ENCODE measurements around the gene KLHL29. TPM values are rescaled to one million over a fixed set of nuclear protein-coding genes. Genes with fewer than 3 reads are reported as not detected.

KLHL29 gene
- total and polyA plus RNA-seq, 7 experiments from 2014 or later: 0.59 to 6.5 (median 5.6) TPM

DNA sequence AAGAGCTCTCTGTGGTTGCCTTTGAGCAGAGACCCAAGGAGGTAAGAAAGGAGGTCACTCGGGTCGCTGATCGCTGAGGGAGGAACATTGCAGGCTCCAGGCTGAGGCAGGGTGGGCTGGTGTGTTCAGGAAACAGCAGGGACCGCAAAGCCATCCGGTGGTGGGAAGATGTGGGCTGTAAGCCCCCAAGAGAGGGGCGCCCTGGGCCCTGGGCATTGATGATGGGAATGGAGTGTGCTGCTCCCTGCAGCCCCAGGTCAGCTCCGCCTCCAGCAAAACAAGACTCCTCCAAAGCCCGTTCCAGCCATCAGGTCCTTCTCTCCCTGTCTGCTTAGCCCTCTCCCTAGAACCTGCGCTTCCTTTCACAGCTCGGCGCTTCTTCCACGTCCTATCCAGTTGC lies 229.7 kb downstream of the KLHL29 start:
- ATAC-seq (peak; percentile 26), DNase-seq (no peak)
- peak overlapping the region in 2 of 9 donors; percentile 54 to 68 for H3K27ac Mint-ChIP-seq
- no peak overlapping the region for H3K27ac ChIP-seq (ENCODE audit: low read depth, low read length)
- POLR2A ChIA-PET: no interaction called here
- H3K36me3 ChIP-seq (ENCODE audit: control insufficient read depth in 2 of 3, insufficient read depth in 3 of 3, low read length in 3 of 3): no peaks in the 10 kb centered on the region
- no peaks in the 10 kb centered on the region for H3K4me1 ChIP-seq (ENCODE audit: control insufficient read depth in 2 of 2, insufficient read depth in 2 of 2, low read length in 2 of 2)
- peaks cover 0 to 13% (median 0%) of the 10 kb centered on the region in 5 donors for H3K27me3 Mint-ChIP-seq
- no peak overlapping the region for H3K4me3 ChIP-seq (ENCODE audit: low read length)
- peaks cover 0 to 4% (median 0%) of the 10 kb centered on the region in 3 experiments for H3K9me3 ChIP-seq (ENCODE audit: control insufficient read depth in 2 of 3, low read length in 3 of 3)
- H3K4me1 Mint-ChIP-seq: peaks cover 12 to 33% (median 23%) of the 10 kb centered on the region in 7 donors
- H3K4me3 Mint-ChIP-seq: peak overlapping the region in 4 of 10 donors; percentile 0 to 35 (median 5)
- H3K9me3 Mint-ChIP-seq: peaks cover 2 to 22% (median 8%) of the 10 kb centered on the region in 11 donors
- H3K27me3 ChIP-seq (ENCODE audit: control insufficient read depth in 2 of 2, insufficient read depth in 2 of 2, low read length in 2 of 2): no peaks in the 10 kb centered on the region
- peaks cover 3 to 21% (median 8%) of the 10 kb centered on the region in 5 donors for H3K36me3 Mint-ChIP-seq
- CTCF ChIA-PET: no interaction called here
- intact Hi-C loops (cut with micrococcal nuclease): no loop called here

DNA sequence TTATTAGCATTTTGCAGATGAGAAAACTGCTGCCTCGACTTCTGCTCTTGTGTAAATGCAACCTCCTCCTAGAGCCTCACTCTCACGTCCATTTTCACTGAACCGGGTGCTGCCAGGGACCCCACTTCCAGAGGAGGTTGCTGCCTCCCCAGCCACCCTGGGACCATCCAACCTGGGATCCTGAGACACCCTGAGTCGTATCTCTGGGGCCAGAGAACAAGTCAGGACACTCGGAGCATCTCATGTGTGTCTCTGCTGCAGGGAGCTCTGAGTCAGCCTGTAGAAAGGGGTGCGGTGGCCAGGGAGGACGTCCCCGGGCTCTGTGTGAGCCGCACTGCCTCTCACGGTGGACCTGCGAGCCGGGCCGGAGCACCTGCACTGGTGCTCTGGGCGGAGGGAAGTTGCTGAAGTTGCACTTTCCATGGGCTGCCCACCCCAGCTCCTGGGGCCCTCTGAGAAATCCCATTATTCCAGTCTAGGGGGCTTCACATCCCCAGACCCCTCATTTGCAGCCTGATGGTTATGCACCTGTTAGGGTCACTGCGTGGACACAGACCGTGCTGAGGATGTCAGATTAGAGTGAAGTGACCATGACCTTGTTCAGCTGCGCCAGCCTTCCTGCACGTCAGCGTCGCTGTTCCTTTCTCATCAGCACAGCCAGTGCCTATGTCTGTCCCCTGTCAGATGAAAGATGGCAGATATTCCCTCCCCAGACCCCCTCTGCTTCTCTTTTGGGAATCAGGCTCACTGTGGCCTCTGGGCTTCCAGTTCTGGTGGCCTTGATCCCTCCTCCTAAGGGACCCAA lies 230.4 kb downstream of the KLHL29 start:
- Histone ChIP-seq H3K27me3 (ENCODE audit: control insufficient read depth in 2 of 2, insufficient read depth in 2 of 2, low read length in 2 of 2) (no peaks in the 10 kb centered on the region), H3K9me3 (ENCODE audit: control insufficient read depth in 2 of 3, low read length in 3 of 3) (peaks cover 0 to 4% (median 0%) of the 10 kb centered on the region in 3 experiments), H3K27ac (ENCODE audit: low read depth, low read length) (no peak overlapping the region), H3K4me1 (ENCODE audit: control insufficient read depth in 2 of 2, insufficient read depth in 2 of 2, low read length in 2 of 2) (no peaks in the 10 kb centered on the region), H3K4me3 (ENCODE audit: low read length) (no peak overlapping the region), H3K36me3 (ENCODE audit: control insufficient read depth in 2 of 3, insufficient read depth in 3 of 3, low read length in 3 of 3) (no peaks in the 10 kb centered on the region)
- ChIA-PET POLR2A (no interaction called here), CTCF (no interaction called here)
- DNase-seq (no peak), ATAC-seq (no peak)
- intact Hi-C loops (cut with micrococcal nuclease): no loop called here
- Mint-ChIP-seq H3K4me3 (no peak overlapping the region), H3K9me3 (peaks cover 2 to 18% (median 8%) of the 10 kb centered on the region in 11 donors), H3K4me1 (peaks cover 12 to 33% (median 23%) of the 10 kb centered on the region in 7 donors), H3K36me3 (peaks cover 1 to 17% (median 8%) of the 10 kb centered on the region in 5 donors), H3K27ac (peak overlapping the region in 1 of 9 donors; percentile 70), H3K27me3 (peaks cover 0 to 13% (median 0%) of the 10 kb centered on the region in 5 donors)

DNA sequence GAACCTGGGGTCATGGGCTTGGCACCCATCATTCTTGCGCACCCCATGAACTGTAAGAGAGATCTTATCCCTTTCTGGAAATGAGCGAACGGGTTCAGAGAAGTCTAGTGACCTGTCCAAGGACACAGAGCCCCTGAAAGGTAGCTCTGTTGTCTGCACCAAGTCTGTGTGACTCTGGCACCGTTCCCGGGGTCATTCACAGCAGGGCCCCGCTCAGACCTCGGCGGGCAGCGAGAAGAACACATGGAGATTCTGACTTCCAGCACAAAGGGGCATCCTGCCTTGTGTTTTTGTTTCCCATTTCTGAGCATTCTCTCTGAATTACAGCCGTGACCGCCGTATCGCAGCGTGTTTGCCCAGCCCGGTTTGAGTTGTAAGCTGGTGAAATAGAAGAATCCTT lies 231.7 kb downstream of the KLHL29 start:
- H3K27ac ChIP-seq (ENCODE audit: low read depth, low read length): no peak overlapping the region
- CTCF ChIA-PET: no interaction called here
- POLR2A ChIA-PET: no interaction called here
- Mint-ChIP-seq H3K9me3 (peaks cover 0 to 6% (median 4%) of the 10 kb centered on the region in 11 donors), H3K4me1 (peaks cover 12 to 30% (median 23%) of the 10 kb centered on the region in 7 donors), H3K36me3 (peaks cover 0 to 14% (median 6%) of the 10 kb centered on the region in 5 donors), H3K27me3 (peaks cover 0 to 13% (median 0%) of the 10 kb centered on the region in 5 donors), H3K4me3 (no peak overlapping the region), H3K27ac (no peak overlapping the region)
- ATAC-seq (no peak), DNase-seq (no peak)
- H3K4me1 ChIP-seq (ENCODE audit: control insufficient read depth in 2 of 2, insufficient read depth in 2 of 2, low read length in 2 of 2): no peaks in the 10 kb centered on the region
- no peaks in the 10 kb centered on the region for H3K9me3 ChIP-seq (ENCODE audit: control insufficient read depth in 2 of 3, low read length in 3 of 3)
- H3K27me3 ChIP-seq (ENCODE audit: control insufficient read depth in 2 of 2, insufficient read depth in 2 of 2, low read length in 2 of 2): no peaks in the 10 kb centered on the region
- H3K36me3 ChIP-seq (ENCODE audit: control insufficient read depth in 2 of 3, insufficient read depth in 3 of 3, low read length in 3 of 3): no peaks in the 10 kb centered on the region
- H3K4me3 ChIP-seq (ENCODE audit: low read length): no peak overlapping the region
- intact Hi-C loops (cut with micrococcal nuclease): no loop called here

DNA sequence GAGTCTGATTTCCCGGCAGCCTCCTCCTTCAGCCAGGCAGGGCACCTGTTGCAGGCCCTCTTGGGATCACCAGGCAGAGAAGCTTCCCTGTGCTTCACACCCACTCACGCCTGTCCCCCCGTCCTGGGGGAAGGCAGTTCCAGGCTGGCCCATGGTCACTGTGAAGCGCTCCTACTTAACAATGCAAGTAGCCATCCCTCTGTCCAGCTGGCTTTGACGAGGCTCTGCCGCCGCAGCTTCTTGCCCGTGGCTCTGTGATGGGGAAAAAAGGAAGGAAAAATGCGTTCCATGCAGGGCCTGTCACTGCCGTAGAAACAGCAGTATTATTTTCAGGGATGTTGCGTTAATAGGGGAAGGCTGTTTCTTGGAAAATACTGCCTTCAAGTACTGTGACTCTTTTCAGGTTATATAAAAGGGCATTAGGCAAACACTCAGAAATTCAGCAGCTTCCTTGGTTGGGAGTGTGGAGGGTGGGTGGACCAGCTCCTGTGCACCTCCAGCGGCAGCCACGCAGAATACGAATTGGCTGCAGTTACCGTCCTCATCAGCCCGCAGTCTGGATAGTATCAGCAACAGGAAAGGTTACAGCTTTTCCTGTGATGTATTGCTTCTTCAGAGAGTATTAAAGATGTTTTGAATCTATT lies 232.3 kb downstream of the KLHL29 start:
- Histone ChIP-seq H3K27me3 (ENCODE audit: control insufficient read depth in 2 of 2, insufficient read depth in 2 of 2, low read length in 2 of 2) (no peaks in the 10 kb centered on the region), H3K4me3 (ENCODE audit: low read length) (no peak overlapping the region), H3K9me3 (ENCODE audit: control insufficient read depth in 2 of 3, low read length in 3 of 3) (no peaks in the 10 kb centered on the region), H3K4me1 (ENCODE audit: control insufficient read depth in 2 of 2, insufficient read depth in 2 of 2, low read length in 2 of 2) (no peaks in the 10 kb centered on the region), H3K27ac (ENCODE audit: low read depth, low read length) (no peak overlapping the region), H3K36me3 (ENCODE audit: control insufficient read depth in 2 of 3, insufficient read depth in 3 of 3, low read length in 3 of 3) (no peaks in the 10 kb centered on the region)
- Mint-ChIP-seq H3K27me3 (peaks cover 0 to 9% (median 0%) of the 10 kb centered on the region in 5 donors), H3K9me3 (peaks cover 0 to 3% (median 0%) of the 10 kb centered on the region in 11 donors), H3K4me1 (peaks cover 12 to 26% (median 22%) of the 10 kb centered on the region in 7 donors), H3K4me3 (no peak overlapping the region), H3K27ac (no peak overlapping the region), H3K36me3 (peaks cover 0 to 12% (median under 1%) of the 10 kb centered on the region in 5 donors)
- CTCF ChIA-PET: no interaction called here
- POLR2A ChIA-PET: no interaction called here
- DNase-seq (no peak), ATAC-seq (no peak)
- intact Hi-C loops (cut with micrococcal nuclease): no loop called here

- peaks cover 0 to 17% (median 6%) of the 10 kb centered on the region in 5 donors for H3K36me3 Mint-ChIP-seq
- peaks cover 0 to 9% (median 0%) of the 10 kb centered on the region in 5 donors for H3K27me3 Mint-ChIP-seq
- Histone ChIP-seq H3K36me3 (ENCODE audit: control insufficient read depth in 2 of 3, insufficient read depth in 3 of 3, low read length in 3 of 3) (no peaks in the 10 kb centered on the region), H3K4me3 (ENCODE audit: low read length) (no peak overlapping the region), H3K9me3 (ENCODE audit: control insufficient read depth in 2 of 3, low read length in 3 of 3) (no peaks in the 10 kb centered on the region), H3K4me1 (ENCODE audit: control insufficient read depth in 2 of 2, insufficient read depth in 2 of 2, low read length in 2 of 2) (no peaks in the 10 kb centered on the region), H3K27ac (ENCODE audit: low read depth, low read length) (no peak overlapping the region), H3K27me3 (ENCODE audit: control insufficient read depth in 2 of 2, insufficient read depth in 2 of 2, low read length in 2 of 2) (no peaks in the 10 kb centered on the region)
- H3K4me1 Mint-ChIP-seq: peaks cover 12 to 22% (median 20%) of the 10 kb centered on the region in 7 donors
- H3K27ac Mint-ChIP-seq: no peak overlapping the region
- ChIA-PET POLR2A (no interaction called here), CTCF (no interaction called here)
- H3K9me3 Mint-ChIP-seq: peaks cover 0 to 6% (median 0%) of the 10 kb centered on the region in 11 donors
- intact Hi-C loops (cut with micrococcal nuclease): no loop called here
- DNase-seq (no peak), ATAC-seq (no peak)
- H3K4me3 Mint-ChIP-seq: no peak overlapping the region
These were observed 232.8 kb downstream of the KLHL29 start for GRCh38 chr2:23617811-23618215.

- Histone ChIP-seq H3K4me1 (ENCODE audit: control insufficient read depth in 2 of 2, insufficient read depth in 2 of 2, low read length in 2 of 2) (no peaks in the 10 kb centered on the region), H3K4me3 (ENCODE audit: low read length) (no peak overlapping the region), H3K9me3 (ENCODE audit: control insufficient read depth in 2 of 3, low read length in 3 of 3) (no peaks in the 10 kb centered on the region), H3K36me3 (ENCODE audit: control insufficient read depth in 2 of 3, insufficient read depth in 3 of 3, low read length in 3 of 3) (no peaks in the 10 kb centered on the region), H3K27me3 (ENCODE audit: control insufficient read depth in 2 of 2, insufficient read depth in 2 of 2, low read length in 2 of 2) (no peaks in the 10 kb centered on the region), H3K27ac (ENCODE audit: low read depth, low read length) (no peak overlapping the region)
- ATAC-seq: no peak
- no peak for DNase-seq
- Mint-ChIP-seq H3K9me3 (peaks cover 0 to 8% (median under 1%) of the 10 kb centered on the region in 11 donors), H3K27ac (no peak overlapping the region), H3K4me1 (peaks cover 11 to 18% (median 16%) of the 10 kb centered on the region in 7 donors), H3K27me3 (peaks cover 0 to 9% (median 0%) of the 10 kb centered on the region in 5 donors), H3K36me3 (peaks cover 0 to 19% (median 8%) of the 10 kb centered on the region in 5 donors), H3K4me3 (no peak overlapping the region)
- POLR2A ChIA-PET: no interaction called here
- intact Hi-C loops (cut with micrococcal nuclease): no loop called here
- CTCF ChIA-PET: no interaction called here
These were observed 233.3 kb downstream of the KLHL29 start for GRCh38 chr2:23618265-23618664.

Data from naive thymus-derived CD4-positive, alpha-beta T cell (primary cell).